Stimulated activated CD8-positive, alpha-beta memory T cell treated with anti-CD3 and anti-CD28 coated beads, Interleukin-15, amount 100 ng/mL, for 1 hour (primary cell): ENCODE data around the gene PROSER3.

Source experiments
- DNase-seq: peaks from one replicate; pipeline ENCODE4 v3.0.0-alpha.2; 2020; ENCODE audit warnings: low read depth

The PROSER3 gene

DNA sequence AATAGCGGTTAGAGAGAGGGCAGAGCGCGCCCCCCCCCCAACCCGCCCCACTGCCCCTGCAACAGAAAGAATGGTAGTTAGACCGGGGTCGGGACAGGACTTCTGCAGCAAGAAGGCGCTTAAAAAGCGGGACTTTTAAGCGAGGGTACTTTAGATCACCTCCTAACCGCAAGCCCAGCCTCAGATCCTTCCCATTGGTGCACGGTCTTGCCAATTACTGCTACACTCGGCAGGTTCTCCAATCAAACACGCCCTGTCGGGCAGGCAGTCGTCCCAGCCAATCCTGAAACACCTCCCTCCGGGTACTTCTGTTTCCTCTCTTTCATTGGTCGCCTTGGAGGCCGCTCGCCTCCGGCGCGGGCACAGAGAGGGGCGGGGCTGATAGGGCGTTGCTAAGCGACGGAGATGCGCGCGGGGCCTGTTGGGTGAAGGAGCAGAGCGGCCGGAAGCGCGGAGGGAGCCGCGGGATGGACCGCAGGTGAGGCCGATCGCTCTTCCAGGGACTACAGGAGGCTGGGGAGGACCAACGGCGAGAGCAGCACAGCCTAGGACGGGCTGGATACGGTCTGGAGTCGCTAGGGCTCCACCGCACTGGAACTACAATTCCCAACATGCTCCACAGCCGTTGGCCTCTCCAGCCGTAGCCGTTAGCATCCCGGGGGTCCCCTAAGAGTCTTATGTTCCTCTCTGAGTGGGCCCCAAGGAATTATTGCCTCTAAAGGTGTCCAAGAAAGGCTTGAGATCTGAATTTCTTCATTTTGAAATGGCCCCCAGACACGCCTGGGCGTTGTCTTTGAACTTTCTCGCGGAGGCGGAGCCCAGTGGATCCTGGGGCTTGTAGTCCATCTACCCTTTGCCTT lies at the start of gene PROSER3:
TSS of gene PROSER3 (plus strand) at position 428 of the 860 bp plus-strand sequence. CDS start at position 468, 40 bp downstream.
- DNase-seq: peak; percentile 92

DNA sequence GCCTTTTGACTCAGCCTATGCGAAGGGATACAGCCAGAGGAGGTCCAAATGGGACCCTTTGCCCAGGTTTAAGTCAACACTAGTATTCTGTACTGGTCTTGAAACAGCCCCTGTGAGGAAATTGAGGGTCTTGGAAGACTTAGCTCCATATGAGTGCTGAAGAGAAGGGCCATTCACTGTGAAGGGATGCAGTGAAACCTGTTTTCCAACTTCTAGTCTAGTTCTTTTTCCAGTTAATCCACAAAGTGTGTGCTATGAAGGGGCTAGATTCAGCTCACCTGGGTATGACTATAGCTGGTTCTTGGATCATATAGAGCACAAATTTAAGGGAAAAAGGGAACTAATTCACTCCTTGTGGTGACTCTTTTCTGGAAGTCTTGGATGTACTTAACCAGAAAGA lies 49.6 kb upstream of the PROSER3 start:
- DNase-seq: no peak

DNA sequence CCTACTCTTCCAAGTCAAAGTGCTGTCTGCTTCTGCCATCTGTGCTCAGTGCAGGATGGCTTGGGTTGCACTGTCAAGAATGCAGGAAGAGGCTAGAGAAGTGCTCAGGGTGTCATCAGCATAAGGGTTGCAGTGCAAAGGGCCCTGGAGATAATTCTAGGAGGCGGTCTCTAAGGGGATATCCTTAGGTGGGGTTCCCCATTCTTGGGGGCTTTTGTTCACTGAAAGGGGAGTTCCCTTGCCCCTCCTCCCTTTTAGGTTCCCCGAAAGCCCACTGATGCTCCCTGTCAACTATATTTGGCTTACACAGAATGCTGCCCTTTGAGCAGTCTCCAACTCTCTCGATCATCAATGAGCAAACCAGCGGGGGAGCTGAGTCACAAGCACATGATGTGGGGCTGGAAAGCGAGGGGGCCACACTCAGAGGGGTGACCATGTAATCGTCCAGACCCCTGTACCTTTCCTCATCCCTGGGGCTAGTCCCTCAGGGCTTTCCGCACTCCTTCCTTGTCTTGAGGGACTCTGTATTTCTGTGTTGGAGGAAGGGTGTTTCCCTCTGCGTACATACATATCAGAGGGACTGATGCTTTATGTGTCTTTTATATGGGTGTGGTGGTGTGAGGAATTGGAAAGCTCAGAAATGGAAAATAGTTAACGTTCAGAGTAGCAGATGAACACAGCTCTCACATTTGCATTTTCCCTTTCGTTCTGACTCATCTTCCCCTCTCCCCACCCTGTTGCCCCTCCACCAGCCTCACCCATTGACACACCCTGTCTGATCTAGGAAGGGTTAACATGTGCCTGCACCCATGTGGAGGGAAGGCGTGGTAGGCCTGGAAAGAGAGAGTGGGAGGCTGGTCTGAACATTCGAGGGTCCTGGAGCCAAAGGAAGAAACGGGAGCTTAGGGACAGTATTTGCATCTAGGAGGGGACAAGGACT lies 46.9 kb upstream of the PROSER3 start:
- DNase-seq: no peak

DNA sequence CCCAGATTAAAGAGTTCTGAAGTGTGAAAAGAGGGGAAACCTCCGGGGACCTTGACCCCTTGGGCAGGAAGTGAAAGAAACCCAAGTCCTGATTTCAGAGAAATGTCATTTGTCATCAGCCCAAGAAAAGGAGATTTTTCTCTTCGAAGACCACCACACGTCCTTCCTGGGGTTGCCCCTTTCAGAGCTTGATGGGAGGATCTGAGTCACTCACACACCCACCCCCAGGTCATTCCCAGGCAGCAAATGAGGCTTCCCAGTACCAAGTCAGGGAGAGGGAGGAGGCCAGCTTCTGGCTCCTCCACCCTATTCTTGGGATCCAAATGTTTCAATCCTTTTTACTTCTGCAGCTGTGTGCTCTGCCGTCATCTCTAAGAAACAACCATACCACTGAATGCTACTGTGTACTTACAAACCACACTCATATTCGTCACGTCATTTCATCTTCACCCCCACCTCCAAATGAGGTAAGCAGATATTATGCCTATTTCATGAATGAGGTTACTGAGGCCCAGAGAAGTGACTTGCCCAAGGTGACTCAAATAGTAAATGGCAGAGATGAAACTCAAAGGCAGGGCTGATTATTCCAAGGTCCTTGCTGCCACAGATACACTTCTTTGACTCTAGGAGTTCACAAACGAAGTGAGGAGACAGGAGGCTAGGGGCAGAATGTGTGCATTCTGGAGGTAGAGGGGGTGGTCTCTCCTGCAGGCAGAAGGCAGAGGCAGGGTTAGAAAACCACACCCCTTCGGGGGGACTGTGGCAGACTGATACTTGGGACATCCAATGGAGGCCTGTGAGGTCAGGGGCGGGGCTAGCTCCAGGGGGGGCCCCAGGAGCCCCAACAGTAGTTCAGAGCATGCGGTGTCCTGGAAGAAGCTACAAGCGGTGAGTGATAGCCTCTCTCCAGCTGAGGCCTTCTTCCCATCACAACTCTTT lies 45.1 kb upstream of the PROSER3 start:
- no peak for DNase-seq

DNA sequence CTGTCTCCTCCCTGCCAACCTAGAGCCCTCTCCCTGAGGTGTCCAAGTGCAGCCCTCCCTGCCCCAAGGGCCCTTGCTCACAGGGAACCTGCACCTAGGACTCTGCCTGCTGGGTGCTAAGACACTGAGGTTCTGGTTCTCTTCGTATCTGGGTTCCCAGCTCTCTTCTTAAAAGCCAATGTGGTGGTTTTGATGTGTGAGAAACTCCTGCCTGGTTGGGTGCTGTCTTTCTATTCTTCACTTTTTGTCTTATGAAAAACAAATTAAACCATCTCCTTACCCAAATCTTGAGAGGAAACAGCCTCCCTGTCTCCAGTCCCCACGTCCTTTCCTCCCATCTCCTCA lies 44.5 kb upstream of the PROSER3 start:
- DNase-seq: no peak

DNA sequence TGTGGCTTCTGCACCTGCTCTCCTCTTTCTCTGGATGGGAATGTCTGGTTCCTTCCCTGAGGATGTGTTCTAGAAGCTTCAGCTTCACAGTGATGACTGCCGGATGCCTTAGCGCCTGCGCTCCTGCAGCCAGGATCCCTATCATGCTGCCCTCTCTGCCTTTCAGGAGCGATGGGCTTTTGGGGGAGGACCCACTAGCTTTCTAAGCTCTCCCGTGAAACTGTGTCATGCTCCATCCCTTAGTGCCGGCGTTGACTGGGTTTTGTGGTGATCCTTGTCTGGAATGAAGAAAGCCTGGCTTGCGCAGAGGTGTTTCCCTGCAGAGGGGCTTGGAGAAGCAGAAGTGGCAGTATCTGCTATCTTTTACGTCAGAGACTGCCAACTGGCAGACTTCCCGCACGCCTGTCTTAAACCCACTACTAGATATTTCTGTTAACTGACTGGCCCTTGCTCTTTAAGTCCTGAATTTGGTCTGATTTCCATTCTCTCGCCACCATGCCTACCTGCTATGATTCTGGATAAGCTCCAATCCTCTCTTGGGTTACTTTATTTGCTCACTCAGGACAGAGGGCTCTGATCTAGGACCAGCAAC lies 44.0 kb upstream of the PROSER3 start:
- no peak for DNase-seq

DNA sequence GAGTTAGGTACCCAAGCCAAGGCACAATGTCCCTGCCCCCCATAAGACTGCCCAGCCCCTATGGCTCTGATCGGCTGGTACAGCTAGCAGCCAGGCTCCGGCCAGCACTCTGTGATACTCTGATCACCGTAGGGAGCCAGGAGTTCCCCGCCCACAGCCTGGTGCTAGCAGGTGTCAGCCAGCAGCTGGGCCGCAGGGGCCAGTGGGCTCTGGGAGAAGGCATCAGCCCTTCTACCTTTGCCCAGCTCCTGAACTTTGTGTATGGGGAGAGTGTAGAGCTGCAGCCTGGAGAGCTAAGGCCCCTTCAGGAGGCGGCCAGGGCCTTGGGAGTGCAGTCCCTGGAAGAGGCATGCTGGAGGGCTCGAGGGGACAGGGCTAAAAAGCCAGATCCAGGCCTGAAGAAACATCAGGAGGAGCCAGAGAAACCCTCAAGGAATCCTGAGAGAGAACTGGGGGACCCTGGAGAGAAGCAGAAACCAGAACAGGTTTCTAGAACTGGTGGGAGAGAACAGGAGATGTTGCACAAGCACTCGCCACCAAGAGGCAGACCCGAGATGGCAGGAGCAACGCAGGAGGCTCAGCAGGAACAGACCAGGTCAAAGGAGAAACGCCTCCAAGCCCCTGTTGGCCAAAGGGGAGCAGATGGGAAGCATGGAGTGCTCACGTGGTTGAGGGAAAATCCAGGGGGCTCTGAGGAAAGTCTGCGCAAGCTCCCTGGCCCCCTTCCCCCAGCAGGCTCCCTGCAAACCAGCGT lies 43.2 kb upstream of the PROSER3 start:
- DNase-seq: no peak

DNA sequence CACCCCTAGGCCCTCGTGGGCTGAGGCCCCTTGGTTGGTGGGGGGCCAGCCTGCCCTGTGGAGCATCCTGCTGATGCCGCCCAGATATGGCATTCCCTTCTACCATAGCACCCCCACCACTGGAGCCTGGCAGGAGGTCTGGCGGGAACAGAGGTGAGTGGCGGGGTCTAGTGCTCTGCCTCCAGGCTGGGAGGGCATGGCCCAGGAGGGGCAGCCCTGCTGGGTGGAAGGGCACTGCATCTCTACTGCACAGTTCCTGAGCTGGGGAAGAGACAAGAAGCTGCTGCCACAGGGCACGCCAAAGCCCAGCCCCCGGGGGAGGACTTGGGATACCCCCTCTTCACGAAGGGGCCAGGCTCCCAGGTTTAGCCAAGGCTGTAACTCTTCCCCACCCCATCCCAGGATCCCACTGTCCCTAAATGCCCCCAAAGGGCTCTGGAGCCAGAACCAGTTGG lies 42.6 kb upstream of the PROSER3 start:
- no peak for DNase-seq

DNA sequence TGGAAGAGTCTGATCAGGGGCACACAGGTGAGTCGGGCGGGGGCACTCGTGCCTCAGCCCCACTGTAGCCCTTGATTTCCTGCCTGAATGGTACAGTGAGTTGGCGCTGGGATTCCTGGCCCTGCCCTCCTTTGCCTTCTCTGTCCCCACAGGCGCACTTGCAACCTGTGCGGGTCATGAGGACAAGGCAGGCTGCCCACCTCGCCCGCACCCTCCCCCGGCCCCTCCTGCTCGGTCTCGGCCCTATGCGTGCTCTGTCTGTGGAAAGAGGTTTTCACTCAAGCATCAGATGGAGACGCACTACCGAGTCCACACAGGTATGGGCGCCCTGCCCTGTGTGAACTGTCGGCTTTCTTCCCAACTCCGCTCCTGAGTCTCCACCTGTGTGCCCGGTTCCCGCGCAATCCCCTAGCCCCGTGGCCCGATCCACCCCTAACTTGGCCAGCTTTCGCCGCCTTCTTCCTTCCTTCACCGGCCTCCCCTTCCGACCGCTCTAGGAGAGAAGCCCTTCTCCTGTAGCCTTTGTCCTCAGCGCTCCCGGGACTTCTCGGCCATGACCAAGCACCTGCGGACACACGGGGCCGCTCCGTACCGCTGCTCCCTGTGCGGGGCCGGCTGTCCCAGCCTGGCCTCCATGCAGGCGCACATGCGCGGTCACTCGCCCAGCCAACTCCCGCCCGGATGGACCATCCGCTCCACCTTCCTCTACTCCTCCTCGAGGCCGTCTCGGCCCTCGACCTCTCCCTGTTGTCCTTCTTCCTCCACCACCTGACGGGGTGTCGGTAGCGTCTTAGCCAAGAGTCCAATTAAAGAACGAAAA lies 41.8 kb upstream of the PROSER3 start:
- DNase-seq: no peak

DNA sequence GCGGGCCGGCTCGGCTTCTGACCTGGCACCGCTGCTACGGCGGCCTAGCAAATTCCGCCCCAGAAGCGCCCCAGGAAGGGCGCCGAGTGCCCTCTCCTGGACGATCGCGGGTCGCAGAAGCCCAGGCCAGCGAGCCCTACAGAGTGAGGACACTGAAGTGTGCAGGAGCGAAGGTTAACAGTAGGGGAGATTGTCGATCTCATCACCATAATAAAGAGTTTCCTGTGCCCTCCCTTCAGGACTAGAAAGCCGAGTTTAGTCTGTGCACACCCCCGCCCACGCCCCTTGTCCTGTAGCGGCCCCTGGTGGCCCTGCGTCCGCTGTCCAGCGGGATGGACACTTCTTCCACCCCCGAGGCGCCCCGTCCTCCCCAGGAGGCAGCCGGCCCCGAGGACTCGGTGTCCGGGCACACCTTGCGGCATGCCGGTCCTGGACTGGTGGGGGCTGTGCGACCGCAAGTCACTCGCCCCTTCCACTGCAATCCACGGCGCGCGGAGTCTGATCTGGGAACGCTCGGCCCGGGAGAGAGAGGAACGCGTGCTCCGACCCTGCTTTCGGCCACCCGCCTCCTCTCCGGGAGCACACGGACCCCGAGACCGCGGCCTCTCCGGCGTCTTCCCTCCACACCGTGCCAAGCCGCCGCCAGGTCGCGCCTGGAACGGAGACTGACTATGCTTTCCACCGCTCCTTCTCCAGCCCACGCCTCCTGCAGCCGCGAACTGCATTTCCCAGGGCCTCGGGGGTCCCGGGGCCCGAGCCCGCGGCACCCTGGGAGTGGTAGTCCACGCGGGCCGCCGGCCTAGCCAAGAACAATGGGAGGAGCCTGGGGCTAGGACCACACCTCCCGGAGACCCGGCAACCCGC lies 40.9 kb upstream of the PROSER3 start:
- peak; percentile 89 for DNase-seq

DNA sequence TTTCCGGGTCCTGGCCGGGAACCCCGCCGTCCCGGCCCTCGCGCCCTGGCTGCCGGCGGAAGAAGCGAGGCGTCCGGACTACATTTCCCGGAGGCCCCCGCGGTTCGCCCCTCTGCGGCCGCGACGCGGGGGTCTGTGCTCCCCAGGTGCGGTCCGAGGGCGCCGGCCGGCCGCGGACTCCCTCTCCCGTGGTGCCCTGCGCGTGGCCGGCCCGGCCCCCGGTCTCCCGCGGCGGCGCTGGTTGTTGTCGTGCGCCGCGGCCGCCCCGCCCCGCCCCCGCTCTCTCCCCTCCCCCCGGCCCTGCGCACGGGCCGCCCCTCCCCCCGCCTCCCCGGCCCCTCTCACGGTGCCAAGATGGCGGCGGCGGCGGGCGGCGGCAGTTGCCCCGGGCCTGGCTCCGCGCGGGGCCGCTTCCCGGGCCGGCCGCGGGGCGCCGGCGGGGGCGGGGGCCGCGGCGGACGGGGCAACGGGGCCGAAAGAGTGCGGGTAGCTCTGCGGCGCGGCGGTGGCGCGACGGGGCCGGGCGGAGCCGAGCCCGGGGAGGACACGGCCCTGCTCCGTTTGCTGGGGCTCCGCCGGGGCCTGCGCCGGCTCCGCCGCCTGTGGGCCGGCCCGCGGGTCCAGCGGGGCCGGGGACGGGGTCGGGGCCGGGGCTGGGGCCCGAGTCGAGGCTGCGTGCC lies 40.2 kb upstream of the PROSER3 start, which contains the start of gene KMT2B:
TSS of gene KMT2B (plus strand) at position 339 of the 680 bp plus-strand sequence. CDS start at position 355, 16 bp downstream.
- no peak for DNase-seq

DNA sequence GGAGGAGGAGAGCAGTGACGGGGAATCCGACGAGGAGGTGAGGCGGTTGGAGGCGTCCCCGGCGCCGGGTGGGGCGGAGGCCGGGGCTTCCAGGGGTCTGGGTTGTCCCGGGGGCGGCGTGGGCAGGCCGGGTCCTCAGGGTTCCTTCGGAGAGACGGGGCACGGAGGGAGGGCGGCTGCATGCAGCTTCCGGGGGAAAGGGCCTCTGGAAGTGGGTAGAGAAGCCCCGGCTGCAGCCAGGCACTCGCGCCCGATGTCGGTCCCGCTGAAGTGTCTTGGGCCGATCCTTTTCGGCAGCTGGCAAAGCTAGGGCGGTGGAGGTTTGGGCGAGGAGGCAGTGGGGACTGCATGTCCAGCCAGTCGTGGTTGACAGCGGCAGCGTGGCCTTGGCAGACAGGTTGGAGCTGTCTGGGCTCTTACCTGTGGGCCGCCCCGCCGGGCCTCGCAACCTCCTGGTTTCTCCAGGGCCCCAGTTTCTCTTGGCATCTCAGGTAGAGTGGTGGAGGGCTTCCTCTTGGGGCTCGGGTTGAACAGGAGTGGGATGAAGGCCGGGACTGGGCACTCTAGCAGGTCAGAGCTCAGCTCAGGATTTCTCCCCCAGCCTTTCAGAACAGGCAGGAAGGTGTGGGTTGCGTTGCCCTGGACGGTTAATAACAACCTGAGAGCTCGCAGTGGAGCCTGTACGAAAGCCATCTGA lies 39.5 kb upstream of the PROSER3 start:
- DNase-seq: no peak

DNA sequence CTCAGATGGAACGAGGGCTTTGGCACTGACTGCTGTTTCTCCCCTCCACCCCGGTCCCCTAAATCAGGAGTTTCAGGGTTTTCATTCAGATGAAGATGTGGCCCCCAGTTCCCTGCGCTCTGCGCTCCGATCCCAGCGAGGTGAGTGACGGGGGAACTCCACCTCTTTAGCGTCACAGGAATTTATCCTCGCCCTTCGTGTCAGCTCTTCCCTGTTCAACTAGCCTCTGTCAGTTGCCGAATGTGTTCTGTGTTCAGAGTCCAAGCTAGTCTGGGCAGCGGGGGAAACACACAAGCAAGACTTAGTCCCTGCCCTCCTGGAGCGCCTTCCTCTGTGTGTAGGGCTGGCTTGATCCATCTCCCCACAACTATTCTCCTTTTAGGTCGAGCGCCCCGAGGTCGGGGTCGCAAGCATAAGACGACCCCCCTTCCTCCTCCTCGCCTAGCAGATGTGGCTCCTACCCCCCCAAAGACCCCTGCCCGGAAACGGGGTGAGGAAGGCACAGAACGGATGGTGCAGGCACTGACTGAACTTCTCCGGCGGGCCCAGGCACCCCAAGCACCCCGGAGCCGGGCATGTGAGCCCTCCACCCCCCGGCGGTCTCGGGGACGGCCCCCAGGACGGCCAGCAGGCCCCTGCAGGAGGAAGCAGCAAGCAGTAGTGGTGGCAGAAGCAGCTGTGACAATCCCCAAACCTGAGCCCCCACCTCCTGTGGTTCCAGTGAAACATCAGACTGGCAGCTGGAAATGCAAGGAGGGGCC lies 38.4 kb upstream of the PROSER3 start:
- DNase-seq: no peak

DNA sequence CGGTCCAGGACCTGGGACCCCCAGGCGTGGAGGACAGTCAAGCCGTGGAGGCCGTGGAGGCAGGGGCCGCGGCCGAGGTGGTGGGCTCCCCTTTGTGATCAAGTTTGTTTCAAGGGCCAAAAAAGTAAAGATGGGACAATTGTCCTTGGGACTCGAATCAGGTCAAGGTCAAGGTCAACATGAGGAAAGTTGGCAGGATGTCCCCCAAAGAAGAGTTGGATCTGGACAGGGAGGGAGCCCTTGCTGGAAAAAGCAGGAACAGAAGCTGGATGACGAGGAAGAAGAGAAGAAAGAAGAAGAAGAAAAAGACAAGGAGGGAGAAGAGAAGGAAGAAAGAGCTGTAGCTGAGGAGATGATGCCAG lies 37.8 kb upstream of the PROSER3 start:
- no peak for DNase-seq

DNA sequence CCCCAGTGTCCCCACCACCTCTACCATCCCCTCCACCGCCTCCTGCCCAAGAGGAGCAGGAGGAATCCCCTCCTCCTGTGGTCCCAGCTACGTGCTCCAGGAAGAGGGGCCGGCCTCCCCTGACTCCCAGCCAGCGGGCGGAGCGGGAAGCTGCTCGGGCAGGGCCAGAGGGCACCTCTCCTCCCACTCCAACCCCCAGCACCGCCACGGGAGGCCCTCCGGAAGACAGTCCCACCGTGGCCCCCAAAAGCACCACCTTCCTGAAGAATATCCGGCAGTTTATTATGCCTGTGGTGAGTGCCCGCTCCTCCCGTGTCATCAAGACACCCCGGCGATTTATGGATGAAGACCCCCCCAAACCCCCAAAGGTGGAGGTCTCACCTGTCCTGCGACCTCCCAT lies 37.3 kb upstream of the PROSER3 start:
- DNase-seq: no peak

DNA sequence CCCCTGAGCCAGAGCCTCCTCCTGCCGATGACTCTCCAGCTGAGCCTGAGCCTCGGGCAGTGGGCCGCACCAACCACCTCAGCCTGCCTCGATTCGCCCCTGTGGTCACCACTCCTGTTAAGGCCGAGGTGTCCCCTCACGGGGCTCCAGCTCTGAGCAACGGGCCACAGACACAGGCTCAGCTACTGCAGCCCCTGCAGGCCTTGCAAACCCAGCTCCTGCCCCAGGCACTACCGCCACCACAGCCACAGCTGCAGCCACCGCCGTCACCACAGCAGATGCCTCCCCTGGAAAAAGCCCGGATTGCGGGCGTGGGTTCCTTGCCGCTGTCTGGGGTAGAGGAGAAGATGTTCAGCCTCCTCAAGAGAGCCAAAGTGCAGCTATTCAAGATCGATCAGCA lies 36.6 kb upstream of the PROSER3 start:
- DNase-seq: no peak

DNA sequence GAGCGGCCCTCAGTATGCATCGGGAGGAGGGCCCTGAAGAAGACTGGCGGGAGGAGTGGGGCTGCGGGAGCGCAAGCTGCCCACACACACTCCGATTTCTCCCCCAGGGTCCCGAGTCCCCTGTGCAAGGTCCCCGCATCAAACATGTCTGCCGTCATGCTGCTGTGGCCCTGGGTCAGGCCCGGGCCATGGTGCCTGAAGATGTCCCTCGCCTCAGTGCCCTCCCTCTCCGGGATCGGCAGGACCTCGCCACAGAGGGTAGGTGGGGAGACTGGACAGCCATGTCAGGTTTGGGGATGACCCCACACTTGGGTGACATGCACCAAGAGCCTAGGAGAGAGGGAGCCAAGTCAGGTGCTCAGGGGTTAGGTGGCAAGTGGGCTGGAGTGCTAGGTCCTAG lies 35.5 kb upstream of the PROSER3 start:
- no peak for DNase-seq
